ENCODE measurements around the gene DPP8. TPM values are rescaled to one million over a fixed set of nuclear protein-coding genes. Genes with fewer than 3 reads are reported as not detected.

DPP8 gene
- total RNA-seq, 4 donors from 2014 or later = 33.1 to 52.5 (median 40.5) TPM

- TF ChIP-seq CTCF (IDR thresholded peaks at IDR 0.05; ENCODE audit: low read depth) = no peak
Observed at GRCh38 chr15:65406424-65407000, 111.0 kb downstream of the DPP8 start.

- no peak for TF ChIP-seq CTCF (IDR thresholded peaks at IDR 0.05; ENCODE audit: low read depth)
Observed at GRCh38 chr15:65405791-65406423, 111.6 kb downstream of the DPP8 start.

- no peak for TF ChIP-seq CTCF (IDR thresholded peaks at IDR 0.05; ENCODE audit: low read depth)
Observed at GRCh38 chr15:65404186-65404872, 113.2 kb downstream of the DPP8 start.

DNA sequence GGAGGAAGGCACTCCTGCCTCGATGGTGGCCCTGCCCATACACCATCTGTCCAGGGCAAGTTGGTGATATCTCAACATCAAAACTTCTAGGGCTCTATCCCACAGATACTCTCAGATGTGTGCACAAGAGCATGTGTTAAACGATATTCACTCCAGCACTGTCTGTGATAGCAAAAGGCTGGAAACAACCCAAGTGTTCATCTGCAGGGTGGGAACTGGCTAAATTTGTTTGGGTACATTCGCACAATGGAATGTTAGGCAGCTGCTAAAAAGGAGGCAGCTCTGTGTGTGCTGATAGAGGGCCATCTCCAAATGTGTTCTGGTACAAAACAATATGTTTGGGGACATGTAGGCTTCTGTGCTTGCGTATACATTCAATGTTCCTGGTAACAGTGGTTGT is 114.5 kb downstream of the DPP8 start:
- TF ChIP-seq CTCF (IDR thresholded peaks at IDR 0.05; ENCODE audit: low read depth) = no peak

DNA sequence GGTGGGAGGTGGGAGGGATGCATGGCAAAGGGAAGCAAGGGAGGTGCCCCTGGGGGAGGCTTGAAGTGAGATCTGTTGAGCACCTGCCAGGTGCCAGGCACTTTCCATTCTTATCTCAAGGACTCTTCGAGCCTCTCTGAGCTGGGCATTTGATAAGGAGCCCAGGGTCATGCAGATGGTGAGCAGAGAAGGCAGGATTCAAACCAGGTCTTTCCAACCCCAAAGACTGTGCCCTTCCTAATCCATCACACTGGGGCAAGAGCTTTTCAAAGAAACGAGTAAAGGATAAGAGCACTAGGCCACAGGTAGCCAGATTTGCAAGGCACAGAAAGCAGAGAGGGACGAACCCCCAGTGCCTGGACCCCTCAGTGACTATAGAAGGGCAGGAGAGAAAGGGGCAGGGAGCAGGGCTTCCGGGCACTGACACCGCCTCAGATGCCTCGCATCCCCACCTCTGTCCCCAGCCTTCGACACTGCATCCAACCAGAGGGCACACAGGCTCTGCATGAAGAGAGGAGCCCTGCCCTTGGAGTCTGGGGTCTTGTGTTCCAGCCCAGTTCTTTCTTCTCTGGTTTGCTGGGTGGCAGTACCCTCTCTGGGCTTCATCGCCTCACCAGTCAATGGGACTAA is 115.8 kb downstream of the DPP8 start:
- no peak for TF ChIP-seq CTCF (IDR thresholded peaks at IDR 0.05; ENCODE audit: low read depth)

- TF ChIP-seq CTCF (IDR thresholded peaks at IDR 0.05; ENCODE audit: low read depth) = no peak
Observed at GRCh38 chr15:65400760-65401610, 116.5 kb downstream of the DPP8 start.
